GM21786 (cell line): ENCODE results near the gene CEP72.
"Not testable (repeated sequence)": the region's sequence is repeated elsewhere in the genome, so short reads cannot be mapped to it uniquely, and the experiment has no call there.

Source experiments
- ATAC-seq: cut with Tn5 transposase; IDR thresholded peaks from one replicate; pipeline ENCODE4 v1.9.1; 2021; ENCODE audit not compliant: unreplicated experiment

The CEP72 gene

DNA sequence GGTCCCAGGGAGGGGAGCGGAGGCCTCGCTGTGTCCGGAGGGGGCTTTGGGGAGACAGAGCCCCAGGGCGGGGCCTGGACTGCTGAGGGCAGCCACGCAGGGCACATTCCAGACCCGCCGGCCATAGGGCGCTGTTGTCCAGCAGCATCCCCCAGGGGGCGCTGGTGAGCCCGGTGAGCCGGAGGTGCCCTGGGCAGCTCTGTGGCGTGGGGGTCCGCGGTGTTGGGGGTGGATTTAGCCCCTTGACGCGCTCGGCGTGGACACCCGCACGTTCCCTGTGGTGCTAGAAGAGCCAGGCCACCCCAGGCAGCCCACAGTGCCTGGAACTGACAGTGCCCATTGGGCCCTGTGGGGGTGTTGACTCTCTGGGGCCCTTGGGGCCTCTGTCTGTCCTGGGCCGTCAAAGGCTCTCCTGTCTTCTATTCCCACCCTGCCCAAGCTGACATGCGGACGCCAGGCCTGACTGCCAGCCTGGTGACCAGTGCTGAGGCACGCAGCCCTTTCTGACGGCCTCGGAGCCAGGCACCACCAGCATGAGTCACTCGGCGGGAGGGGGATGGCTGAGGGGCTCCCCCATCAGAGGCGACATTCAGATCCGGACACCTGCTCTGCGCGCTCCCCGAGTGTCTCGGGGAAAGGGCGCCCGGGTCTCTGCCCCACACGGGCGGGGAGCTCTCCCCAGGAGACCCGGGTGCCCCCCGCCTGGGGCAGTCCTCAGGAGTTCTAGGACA, 57.1 kb downstream of the CEP72 start:
- no peak for ATAC-seq

GRCh38 chr5:669842-670395, 57.8 kb downstream of the CEP72 start:
- ATAC-seq = no peak

GRCh38 chr5:670396-671270, 58.5 kb downstream of the CEP72 start:
- no peak for ATAC-seq

- ATAC-seq = peak; percentile 67
These were observed 59.6 kb downstream of the CEP72 start for GRCh38 chr5:671459-672328.

- ATAC-seq = no peak
These were observed 60.4 kb downstream of the CEP72 start for GRCh38 chr5:672329-673160.

- no peak for ATAC-seq
These were observed 61.2 kb downstream of the CEP72 start for GRCh38 chr5:673161-673830.

DNA sequence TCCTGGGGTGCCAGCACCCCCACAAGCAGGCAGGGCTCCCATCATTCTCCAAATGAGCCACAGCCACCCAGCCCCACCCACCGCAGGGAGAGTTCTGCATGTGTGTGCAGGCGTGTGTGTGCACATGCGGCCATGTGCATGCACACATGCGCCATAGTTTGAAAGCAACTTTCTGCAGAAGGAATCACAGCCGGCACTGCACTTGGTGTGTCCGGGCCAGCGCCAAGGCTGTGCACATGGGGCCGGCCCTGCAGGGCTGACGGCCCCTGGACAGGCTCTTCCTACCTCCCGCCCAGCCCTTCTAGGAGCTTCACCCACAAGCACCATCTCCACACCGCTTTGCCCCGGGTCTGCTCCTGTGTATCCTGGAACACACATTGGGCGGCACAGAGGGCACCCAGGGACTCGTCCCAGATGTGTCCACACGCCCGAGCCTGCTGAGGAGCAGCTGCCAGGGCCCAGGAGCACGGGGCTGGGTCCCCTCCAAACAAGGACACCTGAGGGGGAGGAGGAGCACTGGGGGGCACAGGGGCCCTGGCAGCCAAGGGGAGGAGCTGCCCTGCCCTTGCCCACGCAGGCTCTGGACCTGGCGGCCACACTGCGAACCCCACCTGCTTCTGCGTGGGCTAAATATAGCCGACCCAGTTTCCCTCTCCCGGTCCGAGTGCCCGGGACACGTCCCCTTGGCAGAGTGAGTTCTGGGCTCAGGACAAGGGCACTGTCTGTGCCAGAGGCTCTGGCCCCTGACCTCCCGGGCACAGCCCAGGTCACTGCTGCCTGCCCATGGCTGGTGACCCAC, 61.9 kb downstream of the CEP72 start:
- no peak for ATAC-seq

DNA sequence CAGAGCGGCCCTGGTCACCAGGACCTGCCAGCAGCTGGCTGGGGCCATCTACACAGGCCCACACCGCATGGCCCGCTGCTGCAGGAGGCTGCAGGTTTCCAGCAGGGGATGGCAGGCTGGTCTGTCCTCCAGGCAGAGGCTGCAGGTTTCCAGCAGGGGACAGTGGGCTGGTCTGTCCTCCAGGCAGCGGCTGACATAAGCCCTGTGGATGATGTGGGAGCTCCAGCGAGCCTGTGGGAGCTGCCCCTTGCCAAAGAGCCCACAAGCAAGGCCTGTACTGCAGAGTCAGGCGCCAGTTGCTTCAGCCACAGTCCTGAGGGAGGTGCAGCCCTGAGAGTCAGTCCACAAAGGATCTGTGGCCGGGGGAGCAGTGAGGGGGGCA, 62.5 kb downstream of the CEP72 start:
- no peak for ATAC-seq

GRCh38 chr5:675111-675870, 63.2 kb downstream of the CEP72 start:
- no peak for ATAC-seq

- ATAC-seq = no peak
These were observed 63.9 kb downstream of the CEP72 start for GRCh38 chr5:675871-676698.

DNA sequence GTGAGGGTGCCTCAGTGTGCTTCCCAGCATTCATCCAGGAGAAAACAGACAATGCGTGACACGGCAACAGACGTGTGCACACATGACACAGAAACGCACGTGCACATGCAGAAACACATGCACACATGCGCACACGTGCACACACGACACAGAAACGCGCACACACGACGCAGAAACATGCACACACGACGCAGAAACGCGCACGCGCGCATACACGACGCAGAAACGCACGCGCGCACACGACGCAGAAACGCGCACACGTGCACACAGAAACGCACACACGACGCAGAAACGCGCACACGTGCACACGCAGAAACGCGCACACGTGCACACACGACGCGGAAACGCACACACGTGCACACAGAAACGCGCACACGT, 64.5 kb downstream of the CEP72 start:
- ATAC-seq = no peak

DNA sequence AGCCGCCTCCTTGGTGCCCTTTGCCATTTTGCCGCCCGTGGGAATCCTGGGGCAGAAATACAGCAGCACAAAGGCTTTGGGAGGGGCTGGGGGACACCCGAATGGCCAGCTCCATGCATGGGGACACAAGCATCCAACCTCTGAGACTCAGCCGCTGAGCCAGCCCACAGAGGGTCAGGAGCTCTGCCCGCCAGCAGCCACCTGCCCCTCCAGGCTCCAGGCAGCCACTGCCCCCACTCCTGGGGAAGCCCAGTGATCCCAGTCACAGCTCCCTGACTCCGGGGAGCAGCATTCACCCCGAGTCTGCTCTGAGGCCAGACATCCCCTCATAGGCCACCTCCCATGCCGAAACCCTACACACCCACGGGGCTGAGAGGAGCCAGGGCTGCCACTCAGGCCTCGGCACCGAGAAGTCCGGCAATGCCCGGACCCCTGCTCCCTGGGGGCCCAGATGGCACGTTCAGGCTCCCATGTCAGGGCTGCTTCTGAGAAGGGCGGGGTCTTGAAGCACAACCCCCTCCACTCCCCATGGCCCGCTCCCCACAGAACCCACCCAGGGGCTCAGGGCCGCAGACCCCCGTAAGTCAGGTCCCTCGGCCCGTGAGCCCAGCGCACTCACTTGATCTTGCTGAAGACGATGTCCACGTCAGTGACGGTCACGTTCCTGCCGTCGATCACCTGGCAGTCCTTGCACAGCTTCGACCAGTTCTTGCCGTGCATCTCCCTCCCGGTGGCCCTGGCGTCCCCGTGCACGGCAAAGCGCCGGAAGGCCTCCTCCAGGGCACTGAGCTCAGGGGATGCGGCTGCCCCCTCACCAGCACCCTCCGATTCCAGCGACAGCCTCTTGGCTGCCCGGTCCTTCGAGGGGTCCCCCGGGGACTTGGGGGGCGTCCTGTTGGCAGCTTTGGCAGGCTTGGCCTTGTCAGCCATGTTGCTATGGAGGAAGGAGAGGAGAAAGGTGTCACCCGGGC, 65.3 kb downstream of the CEP72 start:
- no peak for ATAC-seq

DNA sequence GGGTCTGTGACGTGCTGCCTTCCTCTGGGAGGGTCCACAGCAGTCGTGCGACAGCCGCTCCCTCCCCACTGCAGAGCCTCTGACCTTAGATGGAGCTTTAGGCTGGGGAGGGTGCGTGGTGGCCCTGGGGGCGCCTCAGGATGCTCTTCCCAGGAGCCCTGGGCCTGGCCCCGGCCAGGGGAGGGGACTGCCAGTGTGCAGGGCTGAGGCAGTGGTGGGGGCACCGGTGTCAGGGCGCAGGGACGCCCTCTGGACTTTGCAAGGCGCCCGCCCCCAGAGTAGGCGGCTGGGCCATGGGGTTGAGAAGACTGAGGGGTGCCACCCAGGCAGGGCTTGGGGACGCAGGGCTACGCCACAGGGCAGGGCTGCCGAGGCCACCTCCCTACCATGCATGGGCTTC, 66.4 kb downstream of the CEP72 start:
- not testable (repeated sequence) for ATAC-seq

GRCh38 chr5:679166-679895, 67.2 kb downstream of the CEP72 start:
- ATAC-seq = not testable (repeated sequence)

DNA sequence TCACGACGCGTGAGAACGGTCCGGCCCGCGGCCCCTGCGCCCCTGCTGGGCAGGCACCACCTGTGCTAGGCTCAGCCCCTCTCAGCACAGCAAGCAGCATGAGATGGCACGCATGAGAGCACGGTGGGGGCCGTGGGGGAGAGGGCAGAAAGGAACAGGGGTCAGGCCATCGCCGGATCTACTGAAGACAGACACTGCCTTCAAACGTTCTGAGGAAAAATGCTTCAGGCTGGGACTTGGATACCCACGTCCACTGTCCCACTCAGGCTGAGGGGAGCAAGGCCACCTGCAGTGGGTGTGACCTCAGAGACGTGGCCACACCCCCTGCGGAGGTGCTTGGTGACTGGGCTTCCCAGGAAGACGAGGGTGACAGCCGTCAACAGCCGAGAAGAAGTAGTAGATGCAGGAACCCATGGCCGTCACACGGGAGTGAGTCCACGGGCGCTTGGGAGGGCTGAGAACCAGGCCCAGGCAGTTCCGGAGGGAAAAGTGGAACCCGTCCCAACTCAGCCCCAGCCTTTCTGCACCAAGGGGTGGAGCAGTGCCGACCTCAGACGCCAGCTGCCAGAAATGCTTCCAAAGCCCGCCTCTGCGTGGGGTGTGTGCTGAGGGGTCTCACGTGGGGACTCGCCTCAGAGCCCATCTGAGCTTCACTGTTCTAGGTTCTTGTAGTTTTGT, 68.1 kb downstream of the CEP72 start:
- not testable (repeated sequence) for ATAC-seq
